Measurements from ENCODE around the gene FBXL4.

DNA sequence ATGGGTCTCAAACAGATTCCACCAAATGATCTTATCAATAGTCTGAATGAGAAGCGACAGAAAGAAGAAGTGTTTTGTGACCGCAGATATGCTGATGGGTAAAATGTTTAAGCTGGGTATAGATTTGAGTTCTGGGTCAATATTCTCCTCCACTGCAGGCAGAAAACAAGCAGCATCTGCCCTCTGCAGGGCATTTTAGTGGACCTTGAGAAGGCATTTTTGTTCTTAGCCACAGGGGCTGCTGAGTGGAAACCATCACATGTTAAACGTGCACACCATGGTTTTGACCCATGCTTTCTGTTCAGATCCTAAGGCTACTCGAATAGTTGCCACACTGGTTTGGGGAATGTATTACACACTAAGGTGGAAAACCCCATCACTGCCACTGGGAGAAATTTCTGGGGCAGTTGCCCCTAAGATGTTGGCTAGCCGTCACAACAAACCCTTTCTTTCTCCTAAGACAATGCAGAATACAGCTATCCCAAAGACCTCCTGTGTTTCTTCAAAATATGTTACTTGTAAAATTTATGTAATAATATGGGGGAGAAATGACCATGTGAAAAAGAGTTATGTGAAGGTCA, 107.9 kb downstream of the FBXL4 start:
- TF ChIP-seq, protein P1, sequence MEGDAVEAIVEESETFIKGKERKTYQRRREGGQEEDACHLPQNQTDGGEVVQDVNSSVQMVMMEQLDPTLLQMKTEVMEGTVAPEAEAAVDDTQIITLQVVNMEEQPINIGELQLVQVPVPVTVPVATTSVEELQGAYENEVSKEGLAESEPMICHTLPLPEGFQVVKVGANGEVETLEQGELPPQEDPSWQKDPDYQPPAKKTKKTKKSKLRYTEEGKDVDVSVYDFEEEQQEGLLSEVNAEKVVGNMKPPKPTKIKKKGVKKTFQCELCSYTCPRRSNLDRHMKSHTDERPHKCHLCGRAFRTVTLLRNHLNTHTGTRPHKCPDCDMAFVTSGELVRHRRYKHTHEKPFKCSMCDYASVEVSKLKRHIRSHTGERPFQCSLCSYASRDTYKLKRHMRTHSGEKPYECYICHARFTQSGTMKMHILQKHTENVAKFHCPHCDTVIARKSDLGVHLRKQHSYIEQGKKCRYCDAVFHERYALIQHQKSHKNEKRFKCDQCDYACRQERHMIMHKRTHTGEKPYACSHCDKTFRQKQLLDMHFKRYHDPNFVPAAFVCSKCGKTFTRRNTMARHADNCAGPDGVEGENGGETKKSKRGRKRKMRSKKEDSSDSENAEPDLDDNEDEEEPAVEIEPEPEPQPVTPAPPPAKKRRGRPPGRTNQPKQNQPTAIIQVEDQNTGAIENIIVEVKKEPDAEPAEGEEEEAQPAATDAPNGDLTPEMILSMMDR (IDR thresholded peaks at IDR 0.05) = no peak
- no peak for TF ChIP-seq POLR2A (IDR thresholded peaks at IDR 0.05)
